HG03039 (cell line): ENCODE results near the gene SYK.

Source experiments
- ATAC-seq: cut with Tn5 transposase; IDR thresholded peaks from one replicate; pipeline ENCODE4 v1.9.1; 2021; ENCODE audit warnings: mild to moderate bottlenecking, moderate library complexity; ENCODE audit not compliant: unreplicated experiment

The SYK gene

DNA sequence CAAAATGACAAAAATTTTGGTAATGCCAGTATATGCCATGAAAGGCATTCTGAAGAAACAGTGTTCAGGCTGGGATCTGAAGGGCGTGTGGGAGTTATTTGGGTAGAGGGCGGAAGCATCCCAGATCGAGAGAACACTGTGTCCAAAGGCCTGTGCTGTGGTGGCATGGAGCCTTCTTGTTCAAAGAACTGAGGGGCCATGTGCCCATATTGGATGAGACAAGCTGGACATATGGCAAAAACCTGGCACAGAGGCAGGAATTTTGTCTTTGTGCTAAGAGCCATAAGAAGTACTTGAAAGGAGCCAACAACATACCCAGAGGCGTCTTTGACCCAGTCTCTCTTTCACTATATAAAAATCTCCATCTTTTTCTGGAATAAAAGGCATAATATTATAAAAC is 128.0 kb downstream of the SYK start:
- no peak for ATAC-seq

DNA sequence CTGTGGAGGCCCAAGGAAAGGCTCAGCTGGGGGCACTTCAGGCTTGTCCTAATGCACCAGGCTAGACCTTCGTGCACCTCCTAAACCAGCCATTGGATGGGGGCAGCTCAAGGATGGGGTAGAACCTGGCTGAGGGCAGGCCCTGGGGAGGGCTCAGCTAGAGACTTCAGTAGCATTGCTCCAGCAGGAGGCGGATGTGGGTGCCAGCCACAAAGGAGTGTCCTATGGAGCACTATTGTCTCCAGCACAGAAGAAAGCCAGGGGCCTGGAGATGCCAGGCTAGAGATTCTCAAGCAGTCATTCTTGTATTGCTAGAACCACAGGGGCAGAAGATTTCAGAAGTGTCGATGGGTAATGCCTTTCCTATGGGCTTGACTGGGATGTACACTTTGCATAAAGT is 131.8 kb downstream of the SYK start:
- ATAC-seq, result no peak

- no peak for ATAC-seq
Measured at GRCh38 chr9:90939351-90939750, 137.7 kb downstream of the SYK start.

- ATAC-seq, result no peak
Measured at GRCh38 chr9:90940280-90940679, 138.7 kb downstream of the SYK start.

GRCh38 chr9:90941661-90942060 is 140.0 kb downstream of the SYK start:
- ATAC-seq, result no peak

DNA sequence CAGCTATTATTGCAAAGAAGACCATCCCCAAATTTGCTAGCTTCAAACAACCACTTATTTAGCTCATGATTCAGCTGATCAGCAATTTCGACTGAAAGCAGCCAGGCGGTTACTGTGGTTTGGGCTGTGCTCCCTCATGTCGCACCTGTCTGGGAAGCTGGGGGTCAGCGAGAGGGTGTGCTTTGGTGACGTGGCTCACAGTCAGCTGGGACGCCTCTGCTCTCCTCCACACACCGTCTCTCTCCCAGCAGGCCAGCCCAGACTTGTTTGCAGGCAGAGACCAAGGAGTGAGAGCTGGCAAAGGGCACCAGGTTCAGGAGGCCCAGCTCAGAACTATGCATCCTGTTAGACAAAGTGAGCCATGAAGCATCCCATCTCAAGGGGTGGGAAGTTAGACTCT is 140.9 kb downstream of the SYK start:
- peak; percentile 46 for ATAC-seq

DNA sequence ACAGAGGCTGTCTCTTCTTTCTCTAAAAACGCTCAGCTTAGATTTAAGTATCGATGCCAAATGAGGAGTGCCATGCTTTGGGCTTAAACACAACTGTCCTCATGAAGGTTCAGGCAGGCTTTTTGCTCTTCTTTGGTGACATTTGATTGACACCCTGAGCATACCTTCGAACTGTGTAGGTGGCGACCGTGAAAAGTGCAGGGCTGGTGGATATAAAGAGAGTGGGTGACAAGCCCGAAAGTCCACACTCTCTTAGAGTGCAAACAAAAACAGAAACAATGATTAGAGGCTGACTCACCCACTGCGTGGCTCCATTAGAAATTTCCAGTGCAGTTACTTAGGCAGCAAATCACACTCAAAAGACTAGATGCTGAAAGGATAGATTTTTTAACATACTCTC is 141.7 kb downstream of the SYK start:
- no peak for ATAC-seq

- no peak for ATAC-seq
Measured at GRCh38 chr9:90945336-90945735, 143.7 kb downstream of the SYK start.

GRCh38 chr9:90946982-90947381 is 145.4 kb downstream of the SYK start:
- ATAC-seq, result no peak
